HG02642 (cell line): ENCODE data around the gene TCF3.
"Not testable (repeated sequence)": the region's sequence is repeated elsewhere in the genome, so short reads cannot be mapped to it uniquely, and the experiment has no call there.

ENCODE experiments used
- ATAC-seq: cut with Tn5 transposase; IDR thresholded peaks from one replicate; pipeline ENCODE4 v1.9.1; 2021; ENCODE audit warnings: mild to moderate bottlenecking; ENCODE audit not compliant: unreplicated experiment, poor library complexity

TCF3 gene

GRCh38 chr19:1673645-1674292 lies 21.4 kb upstream of the TCF3 start:
- ATAC-seq = no peak

GRCh38 chr19:1672769-1673644 lies 20.6 kb upstream of the TCF3 start:
- ATAC-seq = no peak

DNA sequence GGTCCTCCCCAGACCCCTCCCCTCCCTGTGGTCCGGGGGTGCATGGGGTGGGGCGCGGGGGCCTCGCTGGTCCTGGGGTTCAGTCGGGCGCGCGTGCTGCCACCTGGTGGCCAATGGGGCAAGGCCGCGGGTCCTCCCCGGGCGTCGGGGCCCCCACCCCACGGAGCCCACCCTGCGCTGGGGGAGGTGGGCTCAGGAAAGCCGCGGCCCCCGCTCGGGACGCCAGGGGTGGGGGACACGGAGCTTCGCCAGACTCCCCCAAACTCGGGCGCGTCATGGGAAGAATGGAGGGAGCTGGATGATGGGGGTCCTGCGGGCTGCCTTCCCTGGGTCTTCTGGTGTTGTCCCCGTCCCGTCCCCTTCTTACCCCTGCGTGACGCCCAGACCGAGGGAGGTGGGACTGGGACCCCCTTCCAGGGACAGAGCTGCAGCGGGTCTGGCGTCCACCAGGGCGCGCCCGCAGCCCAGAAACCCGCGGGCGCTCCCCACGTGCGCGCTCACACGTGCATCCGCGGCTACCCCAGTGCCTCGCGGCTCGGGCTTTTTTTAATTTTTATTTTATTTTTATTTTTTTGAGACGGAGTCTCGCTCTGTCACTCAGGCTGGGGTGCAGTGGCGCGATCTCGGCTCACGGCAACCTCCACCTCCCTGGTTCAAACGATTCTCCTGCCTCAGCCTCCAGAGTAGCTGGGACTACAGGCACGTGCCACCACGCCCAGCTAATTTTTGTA lies 19.8 kb upstream of the TCF3 start:
- no peak for ATAC-seq

DNA sequence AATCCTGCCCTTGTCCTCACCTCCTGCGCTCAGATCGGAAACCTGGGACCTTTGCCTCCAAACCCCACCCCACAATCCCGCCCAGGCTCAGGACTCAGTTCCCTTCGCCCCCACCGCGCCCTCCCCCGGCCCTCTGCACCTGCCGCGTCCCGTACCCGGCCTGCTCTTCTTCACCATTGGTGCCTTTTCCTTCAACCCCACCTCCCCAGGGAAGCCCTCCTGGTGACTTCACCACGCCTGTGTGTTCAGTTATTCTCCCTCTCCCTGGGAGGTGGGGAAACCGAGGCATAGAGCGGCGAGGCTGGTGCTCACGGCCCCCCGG lies 19.3 kb upstream of the TCF3 start:
- ATAC-seq = no peak

GRCh38 chr19:1670747-1671146 lies 18.3 kb upstream of the TCF3 start:
- not testable (repeated sequence) for ATAC-seq

- ATAC-seq = peak; percentile 37
Observed at GRCh38 chr19:1668486-1669270, 16.3 kb upstream of the TCF3 start.

DNA sequence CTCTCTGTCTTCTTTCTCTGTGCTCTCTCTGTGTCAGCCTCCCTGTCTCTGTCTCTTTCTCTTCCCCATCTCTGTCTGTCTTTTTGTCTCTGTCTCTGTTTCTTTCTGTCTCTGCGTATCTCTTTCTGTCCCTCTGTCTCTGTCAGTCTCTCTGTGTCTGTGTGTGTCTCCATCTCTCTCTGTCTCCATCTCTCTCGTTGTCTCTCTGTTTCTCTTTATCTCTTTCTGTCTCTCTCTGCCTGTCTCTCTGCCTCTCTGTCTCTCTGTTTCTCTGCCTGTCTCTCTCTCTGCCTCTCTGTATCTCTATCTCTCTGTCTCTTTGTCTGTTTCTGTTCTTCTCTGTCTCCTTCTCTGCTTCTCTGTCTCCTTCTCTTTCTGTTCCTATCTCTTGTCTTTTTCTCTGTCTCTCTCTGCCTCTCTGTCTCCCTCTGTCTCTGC lies 15.7 kb upstream of the TCF3 start:
- no peak for ATAC-seq

- no peak for ATAC-seq
Observed at GRCh38 chr19:1665565-1666047, 13.2 kb upstream of the TCF3 start.

DNA sequence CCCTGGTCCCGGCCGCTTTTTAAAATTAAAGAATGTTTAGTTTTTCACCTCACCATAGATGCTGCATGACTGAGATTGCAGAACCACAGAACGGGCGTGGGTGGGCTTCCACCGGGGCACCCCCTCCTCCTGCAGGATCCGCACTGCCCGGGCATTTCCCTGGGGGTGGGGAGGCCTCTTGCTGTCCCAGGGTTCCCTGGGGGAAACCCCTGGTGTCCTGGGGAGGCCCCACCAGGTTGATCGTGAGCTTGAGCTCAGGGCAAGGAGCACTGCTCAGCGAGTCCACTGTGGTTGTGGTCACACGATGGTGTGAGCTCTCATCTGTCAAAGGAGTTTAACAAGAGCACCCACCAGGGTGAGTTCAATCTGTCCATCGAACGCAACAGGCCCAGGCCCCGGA lies 11.4 kb upstream of the TCF3 start:
- no peak for ATAC-seq

DNA sequence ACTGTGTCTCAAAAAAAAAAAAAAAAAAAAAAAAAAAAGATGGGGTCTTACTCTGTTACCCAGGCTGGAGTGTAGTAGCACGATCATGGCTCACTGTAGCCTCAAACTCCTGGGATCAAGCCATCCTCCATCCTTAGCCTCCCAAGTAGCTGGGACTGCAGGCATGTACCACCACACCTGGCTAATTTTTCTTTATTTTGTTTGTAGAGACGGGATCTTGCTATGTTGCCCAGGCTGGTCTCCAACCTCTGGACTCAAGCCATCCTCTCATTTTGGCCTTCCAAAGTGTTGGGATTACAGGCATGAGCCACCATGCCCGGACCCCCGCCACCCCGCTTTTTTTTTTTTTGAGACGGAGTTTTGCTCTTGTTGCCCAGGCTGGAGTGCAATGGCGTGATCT lies 10.8 kb upstream of the TCF3 start:
- not testable (repeated sequence) for ATAC-seq

DNA sequence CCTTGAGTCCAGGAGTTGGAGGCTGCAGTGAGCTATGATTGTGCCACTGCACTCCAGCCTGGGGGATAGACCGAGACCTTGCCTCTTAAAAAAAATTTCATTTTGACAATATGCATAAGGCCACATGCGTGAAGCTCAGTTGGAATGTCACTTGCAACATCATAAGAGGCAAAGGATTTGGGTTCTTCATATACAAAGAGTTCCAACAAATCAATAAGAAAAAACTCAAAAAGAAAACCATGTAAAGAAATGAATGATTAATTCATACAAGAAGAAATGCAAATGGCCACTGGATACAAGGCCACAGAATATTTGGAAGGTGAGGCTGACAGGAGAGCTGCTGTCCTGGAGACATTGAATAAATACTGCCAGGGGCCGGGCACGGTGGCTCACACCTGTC lies 9.6 kb upstream of the TCF3 start:
- no peak for ATAC-seq

- no peak for ATAC-seq
Observed at GRCh38 chr19:1659084-1659427, 6.6 kb upstream of the TCF3 start.

- no peak for ATAC-seq
Observed at GRCh38 chr19:1658150-1659083, 6.0 kb upstream of the TCF3 start.

DNA sequence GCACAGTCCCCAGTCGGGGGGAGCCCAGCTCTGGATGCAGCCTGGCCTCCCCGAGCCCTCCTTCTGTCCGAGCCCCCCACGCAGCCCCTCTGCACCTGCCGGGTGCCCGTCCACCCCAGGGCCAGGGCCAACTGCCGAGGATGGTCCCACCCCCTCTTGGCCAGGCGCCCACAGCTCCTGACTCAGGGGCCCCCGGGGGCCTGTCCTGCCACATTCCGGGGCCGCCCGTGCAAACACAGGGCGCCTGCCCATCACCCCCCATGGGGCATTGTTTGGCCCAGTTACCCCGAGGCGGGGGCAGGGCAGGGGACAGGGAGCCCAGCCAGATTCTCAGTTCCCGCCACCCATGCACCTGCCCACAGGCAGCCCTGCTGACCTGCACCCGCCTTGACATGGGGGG lies 5.3 kb upstream of the TCF3 start:
- ATAC-seq = no peak

DNA sequence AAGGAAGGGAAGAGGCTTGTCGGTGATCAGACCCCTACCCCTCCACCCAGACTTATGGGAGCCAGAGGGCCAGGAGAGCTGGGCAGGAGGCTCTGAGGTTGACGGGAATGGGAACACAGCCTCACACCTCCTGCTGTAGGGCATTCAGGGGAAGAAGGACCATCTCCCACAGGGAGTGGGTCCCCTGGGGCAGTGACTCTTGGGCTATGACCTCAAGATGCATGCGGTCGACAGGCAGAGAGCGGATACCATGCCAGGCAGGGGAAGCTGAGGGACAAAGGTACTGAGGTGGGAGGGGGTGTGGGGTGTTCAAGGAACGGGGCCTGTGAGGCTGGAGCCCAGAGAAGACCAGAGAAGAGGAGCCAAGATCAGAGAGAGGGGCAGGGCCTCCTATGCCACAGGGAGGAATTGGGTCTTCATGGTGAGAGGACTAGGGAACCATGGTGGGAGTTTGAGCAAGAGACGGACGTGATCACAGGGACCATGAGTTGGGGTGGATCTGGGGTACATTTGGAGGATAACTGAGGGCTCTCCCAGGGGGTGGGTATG lies 4.6 kb upstream of the TCF3 start:
- ATAC-seq = no peak

DNA sequence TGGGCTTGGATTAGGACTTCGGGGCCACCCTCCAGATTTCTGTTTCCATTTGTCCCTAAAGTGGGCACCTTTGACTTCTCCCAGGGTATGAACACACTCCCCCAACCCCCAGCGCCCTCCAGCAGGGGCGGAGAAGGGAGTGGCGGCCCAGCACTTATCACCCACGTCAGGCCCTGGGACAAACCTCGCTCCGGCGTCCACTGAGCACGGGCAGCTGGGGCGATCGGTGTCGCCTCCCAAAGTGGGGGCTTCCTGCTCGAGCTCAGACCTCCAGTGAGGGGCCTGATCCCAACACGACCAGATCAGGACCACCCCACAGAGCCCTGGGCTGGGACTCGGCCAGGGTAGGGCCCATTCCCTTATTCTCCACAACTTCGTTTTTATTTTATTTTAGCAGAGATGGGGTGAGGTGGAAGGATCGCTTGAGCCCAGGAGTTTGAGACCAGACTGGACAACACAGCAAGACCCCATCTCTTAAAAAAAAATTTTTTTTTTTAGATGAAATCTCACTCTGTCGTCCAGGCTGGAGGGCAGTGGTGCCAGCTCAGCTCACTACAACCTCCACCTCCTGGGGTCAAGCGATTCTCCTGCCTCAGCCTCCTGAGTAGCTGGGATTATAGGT lies 3.7 kb upstream of the TCF3 start:
- ATAC-seq = no peak

DNA sequence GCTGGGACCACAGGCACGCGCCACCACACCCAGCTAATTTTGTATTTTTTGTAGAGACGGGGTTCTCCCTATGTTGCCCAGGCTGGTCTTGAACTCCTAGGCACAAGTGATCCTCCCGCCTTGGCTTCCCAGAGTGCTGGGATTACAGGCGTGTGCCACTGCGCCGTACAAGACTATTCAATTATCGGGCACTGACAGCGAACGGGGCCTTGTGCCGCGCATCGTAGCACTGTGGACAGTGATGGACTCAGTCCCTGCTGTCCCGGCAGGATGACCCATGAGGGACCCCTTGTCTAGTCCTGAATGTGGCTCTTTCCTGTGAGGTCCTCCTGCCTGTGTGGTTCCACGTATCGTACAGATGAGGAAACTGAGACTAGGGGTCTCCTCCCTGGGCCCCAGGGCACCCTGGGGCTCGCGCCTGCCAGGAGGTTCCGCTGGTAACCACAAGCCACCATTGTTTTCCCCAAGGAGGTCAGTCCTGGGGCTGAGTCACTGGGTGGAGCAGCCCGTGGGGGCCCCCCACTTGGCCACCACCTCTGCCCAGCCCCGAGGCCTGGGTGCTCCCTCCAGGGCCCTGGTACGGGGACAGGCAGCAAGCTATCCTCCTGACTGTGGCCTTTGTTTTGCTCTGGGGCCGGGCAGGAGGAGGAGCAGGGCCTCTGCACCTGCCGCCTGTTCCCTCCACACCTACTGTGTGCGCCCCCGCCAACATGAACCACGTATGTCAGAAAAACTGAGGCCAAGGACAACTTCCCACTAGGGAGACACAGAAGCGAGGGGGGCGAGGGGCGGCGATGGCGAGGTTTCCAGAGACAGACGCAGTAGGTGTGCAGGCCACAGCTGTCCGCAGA lies 2.9 kb upstream of the TCF3 start:
- ATAC-seq = no peak
